ENCODE data around the gene NETO1.

Gene NETO1

GRCh38 chr18:72843743-72844142, 24.0 kb downstream of the NETO1 start:
- no peak for DNase-seq

DNA sequence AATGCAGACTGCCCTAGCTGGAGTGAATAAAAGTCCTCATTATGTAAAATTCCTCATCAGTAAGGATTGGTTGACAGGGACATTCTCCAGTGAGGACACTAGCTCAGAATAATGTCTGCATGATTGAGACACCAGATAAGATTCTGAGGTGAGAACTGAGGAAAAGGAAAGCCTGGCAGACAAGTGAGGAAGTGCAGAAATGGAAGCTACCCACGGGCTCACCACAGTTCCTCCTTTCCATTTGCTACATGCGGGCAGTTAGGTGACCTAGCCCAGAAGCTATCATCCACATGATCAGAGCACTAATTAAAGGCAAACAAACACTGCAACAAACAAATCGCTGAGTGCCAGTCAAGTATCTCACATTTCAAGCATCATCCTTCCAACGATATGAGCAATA, 27.7 kb downstream of the NETO1 start:
- DNase-seq = no peak

DNA sequence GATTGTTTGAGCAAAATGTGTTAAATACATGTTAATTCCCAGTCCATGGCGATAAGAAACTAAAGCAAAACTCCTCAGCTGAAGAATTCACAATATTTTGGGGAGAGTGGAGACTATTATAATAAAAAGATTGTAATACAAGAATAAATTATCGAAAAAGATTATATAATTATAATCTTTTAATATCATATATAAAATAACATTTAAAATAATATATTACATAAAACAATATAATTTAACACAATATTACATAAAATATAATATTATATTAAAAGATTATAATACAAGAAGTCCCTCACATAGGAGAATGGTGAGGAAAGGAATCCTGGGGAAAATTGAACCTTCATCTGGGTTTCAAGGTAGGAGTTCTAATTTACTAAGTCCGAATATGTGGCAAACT, 33.1 kb downstream of the NETO1 start:
- DNase-seq = no peak

- no peak for DNase-seq
Observed at GRCh38 chr18:72833471-72833870, 34.3 kb downstream of the NETO1 start.

DNA sequence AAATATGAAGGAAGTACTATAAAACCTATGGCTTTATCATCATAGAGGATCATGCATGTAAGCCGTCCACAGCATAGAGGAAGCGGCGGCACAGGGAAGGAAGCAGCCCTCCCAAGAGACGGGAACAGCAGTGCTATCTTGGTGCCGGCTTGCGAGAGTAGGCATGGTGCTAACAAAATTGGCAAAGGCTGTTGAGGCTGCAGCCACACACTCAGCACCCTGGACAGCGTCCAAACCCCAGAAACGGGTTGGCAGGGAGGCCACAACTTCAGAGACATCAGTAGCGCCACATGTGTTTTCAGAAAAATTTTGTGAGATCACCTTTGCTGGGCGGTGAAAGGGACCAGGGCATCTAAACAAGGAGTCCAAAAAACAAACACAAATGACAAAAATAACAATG, 37.7 kb downstream of the NETO1 start:
- no peak for DNase-seq

DNA sequence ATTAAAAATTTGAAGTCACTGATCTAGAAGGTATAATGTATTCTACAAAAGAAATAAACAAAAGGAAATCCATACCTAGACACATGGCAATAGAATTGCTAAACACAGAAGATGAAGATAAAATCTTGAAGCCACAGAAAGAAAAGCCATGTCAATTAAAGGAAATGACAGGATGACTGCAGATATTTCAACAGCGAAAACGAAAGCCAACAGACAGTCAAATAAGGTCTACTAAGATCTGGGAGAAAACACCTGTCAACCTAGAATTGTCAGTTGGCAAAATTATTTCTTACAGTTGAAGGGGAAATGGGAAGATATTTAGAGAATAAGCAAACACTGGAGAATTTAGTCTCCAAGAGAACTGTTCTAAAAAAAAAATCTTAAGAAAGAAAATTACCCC, 39.2 kb downstream of the NETO1 start:
- no peak for DNase-seq

GRCh38 chr18:72826736-72827135, 41.1 kb downstream of the NETO1 start:
- no peak for DNase-seq

DNA sequence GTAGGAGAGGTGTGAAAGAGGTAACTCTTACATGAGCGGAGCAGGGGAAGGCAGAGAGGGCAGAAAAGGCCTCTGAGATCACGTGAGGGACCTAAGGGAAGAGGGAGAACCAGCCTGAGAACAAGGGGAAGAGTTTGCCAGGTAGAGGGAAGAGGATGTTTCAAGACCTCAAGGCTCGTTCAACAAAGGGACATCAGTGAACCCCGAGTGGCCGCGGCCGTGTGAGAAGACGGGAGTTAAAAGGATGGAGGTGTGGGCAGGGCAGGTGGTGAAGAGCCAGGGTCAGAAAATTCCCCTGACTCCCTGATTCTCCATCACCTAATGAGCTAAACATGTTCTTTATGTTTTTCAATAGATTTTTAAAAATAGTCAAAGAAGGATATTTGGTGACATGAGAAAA, 44.4 kb downstream of the NETO1 start:
- DNase-seq = no peak

DNA sequence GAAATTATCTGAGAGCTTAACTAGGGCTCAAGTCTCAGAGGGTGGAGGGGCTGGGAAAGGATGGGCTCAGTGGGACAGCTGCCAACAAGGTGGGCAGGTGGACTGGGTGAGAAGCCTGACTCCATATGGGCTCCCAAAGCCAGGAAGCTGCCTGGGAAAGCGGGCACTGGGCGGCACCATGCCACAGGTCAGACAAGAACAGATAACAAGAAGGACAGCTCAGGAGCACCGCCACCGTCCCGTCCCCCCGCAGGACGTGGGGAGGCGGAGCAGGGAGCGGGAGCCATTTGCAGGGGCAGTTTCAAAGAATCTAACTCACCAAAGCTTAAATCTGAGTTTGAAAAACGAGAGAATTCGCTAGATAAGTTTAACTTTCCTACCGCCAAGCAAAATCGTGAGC, 45.6 kb downstream of the NETO1 start:
- no peak for DNase-seq

DNA sequence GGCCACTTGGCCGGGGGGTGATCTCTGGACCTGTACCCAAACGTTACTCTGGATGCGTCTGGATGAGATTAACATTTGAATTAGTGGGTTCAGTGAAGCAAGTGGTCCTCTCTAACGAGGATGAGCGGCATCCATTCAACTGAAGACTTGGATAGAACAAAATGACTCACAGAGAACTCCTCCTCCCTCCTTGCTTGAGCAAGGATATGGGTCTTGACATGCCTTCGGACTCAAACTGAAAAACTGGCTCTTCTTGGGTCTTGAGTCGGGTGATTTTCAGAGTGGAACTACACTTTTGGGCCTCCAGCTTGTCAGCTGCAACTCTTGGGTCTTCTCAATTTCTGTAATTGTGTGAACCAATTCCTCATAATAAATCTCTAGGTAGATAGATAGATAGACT, 47.2 kb downstream of the NETO1 start:
- no peak for DNase-seq

DNA sequence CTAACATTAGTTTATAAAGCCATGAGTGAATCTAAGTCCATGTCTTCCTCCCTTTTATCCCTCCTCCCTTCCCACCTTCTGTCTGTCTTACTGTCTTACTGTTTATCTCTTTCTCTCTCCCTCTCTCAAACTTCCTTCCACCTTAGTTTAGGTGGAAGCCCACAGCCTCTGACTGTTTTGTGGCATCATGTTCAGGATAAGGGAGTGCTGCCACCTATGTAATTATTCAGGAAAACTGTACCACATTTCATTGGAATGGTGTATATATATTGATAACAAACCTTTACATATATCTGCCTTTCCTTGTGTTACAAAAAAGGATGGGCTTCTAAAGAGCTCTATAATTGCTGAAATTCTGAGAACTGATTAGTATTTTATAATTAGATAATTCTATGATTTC, 48.7 kb downstream of the NETO1 start:
- DNase-seq = no peak

DNA sequence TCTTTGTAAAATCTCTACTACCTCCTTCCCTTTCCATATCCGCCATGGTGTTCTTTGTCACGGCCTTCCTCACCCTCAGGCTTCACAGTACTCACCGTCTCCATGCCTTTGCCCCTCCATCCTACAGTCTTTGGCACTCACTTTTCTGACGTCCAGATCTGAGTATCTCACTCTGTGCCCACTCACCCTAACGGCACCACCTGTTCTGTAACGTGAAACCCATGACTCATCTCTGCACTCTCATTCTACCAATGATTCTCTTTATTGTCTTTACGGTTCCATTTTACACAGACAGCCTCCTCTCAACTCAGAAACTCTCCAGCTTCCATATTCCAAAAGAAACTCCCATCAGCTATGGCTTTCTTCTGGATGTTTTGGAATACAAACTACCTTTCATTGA, 56.7 kb downstream of the NETO1 start:
- DNase-seq = peak; percentile 19

GRCh38 chr18:72808680-72809079, 59.1 kb downstream of the NETO1 start:
- no peak for DNase-seq

DNA sequence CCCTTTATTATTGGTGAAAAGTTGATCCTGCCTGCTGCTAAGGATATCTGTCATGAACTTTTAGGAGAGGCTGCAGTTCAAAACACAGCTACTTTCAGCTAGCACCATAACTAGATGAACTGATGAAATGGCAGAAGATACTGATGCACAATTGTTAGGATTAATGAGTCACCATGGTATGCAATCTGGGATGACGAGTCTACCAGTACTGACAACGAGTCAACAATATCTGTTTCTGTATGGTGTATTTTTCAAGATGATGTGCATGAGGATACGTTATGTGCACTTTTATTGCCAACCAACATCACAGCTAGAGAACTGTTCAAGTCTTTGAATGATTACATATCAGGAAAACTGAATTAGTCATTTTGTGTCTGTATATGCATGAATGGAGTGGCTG, 68.7 kb downstream of the NETO1 start:
- DNase-seq = no peak

- DNase-seq = no peak
Observed at GRCh38 chr18:72783530-72783929, 84.3 kb downstream of the NETO1 start.

DNA sequence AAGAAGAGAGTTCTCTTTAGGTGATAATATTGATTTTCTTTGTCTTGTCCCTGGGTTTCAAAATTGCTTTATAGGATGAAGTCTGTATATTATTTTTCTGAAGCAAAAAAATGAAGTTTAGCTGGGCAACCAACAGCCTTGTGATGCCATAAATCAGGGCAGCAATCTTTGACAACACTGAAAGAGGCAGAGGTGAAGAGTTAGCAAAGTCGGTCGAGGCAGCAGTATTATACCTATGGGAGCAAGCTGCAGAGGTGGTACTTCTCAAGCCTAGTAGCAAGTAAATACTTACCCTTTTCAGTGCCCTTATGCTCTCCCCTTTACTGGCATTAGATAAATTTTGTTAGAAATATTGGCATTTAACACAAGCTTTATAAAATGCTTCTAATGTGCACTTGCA, 92.9 kb downstream of the NETO1 start:
- no peak for DNase-seq

DNA sequence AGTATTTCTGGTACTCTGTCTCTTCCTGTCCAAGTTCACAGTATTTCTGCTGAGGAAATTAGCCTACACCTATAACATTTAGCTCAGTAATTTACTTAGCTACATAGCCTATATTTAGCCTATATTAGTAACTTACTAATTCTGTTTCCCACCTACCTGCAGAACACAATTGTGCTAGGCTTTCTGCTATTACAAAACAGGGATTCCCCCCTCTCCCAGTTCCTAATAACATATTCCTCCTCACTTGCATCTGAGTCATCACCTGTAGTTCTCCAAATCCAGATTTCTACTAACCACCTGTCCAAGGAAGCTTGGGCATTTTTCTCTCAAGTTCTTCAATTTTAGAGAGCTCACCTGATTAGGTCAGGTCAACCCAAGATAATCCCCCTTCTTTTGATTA, 94.9 kb downstream of the NETO1 start:
- no peak for DNase-seq

GRCh38 chr18:72768681-72769229, 99.0 kb downstream of the NETO1 start:
- DNase-seq = no peak

- peak; percentile 36 for DNase-seq
Observed at GRCh38 chr18:72762515-72763122, 105.2 kb downstream of the NETO1 start.

GRCh38 chr18:72752220-72752619, 115.6 kb downstream of the NETO1 start:
- DNase-seq = no peak

- no peak for DNase-seq
Observed at GRCh38 chr18:72742002-72742401, 125.8 kb downstream of the NETO1 start.

DNA sequence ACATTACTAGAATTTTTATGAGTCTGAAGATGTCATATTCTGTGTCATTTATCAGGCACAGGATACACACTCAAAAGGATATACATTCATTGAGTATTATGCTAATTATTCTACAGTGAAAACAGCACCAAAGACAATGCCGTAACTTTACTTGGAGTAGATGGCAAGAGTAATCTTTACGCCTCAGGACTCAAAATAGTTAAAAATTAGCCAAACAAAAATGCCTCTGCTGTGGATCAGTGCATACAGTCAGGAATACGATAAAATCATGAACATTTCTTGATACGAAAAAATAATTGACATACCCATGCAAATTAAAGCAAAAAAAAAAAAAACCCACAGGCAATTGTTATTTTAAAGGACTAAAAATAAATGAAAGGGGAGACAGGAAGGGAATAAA, 129.7 kb downstream of the NETO1 start:
- no peak for DNase-seq

DNA sequence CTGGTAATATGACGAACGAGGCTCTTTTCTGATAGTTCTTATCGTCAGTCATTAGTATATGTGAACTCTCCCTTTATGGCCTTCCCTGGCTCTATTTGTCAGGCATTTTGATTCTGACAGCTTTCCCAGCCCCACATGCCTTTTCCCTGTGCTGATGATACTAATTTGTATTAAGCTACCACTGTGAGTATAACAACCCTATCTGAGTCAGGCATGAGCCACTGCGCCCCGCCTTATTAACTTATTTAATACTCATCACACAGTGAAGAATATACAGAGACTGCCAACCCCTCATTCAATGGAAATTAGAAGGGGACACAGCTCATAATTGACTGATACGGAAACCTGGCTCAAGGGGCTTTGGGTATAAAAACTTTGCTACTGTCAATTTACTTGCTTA, 140.0 kb downstream of the NETO1 start:
- DNase-seq = no peak

DNA sequence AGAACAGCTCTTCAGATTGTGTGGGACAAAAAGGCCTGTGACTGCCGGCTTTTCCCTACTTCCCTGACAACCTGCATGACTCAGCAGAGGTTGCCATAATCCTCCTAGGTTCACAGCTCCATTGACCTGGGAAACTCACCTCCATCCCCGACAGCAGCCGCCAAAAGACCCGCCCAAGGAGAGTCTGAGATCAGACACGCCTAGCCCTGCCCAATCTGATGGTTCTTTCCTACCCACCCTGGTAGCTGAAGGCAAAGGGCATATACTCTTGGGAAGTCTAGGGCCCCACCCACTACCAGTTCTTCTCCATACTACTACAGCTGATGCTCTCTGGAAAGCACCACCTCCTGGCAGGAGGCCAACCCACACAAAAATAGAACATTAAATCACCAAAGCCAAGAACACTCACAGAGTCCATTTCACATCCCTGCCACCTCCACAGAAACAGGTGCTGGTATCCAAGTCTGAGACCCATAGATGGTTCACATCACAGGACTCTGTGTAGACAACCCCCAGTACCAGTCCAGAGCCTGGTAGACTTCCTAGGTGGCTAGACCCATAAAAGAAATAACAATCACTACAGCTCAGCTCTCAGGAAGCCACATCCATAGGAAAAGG, 140.6 kb downstream of the NETO1 start:
- DNase-seq = no peak

DNA sequence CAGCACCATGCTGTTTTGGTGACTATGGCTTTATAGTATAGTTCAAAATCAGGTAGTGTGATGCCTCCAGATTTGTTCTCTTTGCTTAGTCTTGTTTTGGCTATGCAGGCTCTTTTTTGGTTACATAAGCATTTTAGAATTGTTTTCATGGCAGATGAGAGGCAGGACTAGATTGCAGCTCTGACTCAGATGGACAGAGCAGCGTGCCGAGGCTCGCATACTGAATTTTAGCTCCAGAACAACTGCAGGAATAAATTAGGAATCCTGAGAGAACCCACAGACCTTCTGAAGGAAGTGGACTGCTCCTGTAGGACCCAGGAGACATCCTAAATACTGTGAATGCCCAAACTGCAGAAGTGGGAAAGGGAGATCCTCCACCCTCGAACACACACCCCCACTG, 141.6 kb downstream of the NETO1 start:
- DNase-seq = no peak

Measured in NCI-H2171 treated with DMSO at 0.1 percent for 48 hours (cell line).